Hematopoietic multipotent progenitor cell treated with erythropoietin and hydrocortisone succinate and interleukin-3 and kit ligand, for 15 days (in vitro differentiated cells): ENCODE results near the gene PDHX.
"Not testable (repeated sequence)": the region's sequence is repeated elsewhere in the genome, so short reads cannot be mapped to it uniquely, and the experiment has no call there.

Experiments
- DNase-seq: peaks from one replicate; pipeline ENCODE4 v3.0.0-alpha.2; 2015; ENCODE audit warnings: low spot score

The PDHX gene

DNA sequence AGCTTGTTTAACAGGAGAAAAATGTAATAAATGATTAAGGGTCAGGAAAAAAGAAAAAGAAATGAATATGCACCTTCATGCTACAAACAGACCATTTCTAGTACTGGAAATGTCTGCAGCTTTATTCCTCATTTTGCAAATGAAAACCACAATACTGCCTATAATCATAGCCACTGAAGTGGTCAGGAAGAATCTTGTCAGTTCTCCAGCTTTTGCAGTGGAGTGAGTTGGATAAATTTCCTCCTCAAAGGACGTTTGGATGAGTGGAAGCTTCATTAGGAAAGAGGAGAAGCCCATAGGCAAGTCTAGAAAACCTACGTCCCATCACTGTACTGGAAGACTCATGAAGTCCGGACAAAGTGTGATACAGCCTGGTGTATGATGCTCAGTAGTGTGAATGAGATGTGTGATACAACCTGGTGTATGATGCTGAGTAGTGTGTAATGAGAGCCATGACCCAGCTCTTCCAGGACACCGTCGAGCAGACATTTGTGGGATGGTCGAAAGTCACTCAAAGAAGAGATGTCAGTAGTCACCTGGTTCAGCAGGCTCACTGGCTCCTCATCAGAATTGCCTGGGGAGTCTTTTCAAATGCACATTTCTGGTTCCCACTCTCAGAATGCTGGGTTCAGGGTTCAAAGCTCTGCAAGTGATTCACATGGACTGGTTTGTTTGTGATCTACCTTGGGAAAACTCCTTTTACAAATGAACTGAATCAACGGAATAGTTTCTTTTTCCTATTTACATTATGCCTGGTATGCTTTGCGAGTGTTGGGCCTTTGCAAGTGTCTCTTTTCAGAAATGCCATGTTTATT lies 101.3 kb downstream of the PDHX start:
- DNase-seq = no peak

- DNase-seq = no peak
These were observed 105.2 kb downstream of the PDHX start for GRCh38 chr11:35021589-35021988.

DNA sequence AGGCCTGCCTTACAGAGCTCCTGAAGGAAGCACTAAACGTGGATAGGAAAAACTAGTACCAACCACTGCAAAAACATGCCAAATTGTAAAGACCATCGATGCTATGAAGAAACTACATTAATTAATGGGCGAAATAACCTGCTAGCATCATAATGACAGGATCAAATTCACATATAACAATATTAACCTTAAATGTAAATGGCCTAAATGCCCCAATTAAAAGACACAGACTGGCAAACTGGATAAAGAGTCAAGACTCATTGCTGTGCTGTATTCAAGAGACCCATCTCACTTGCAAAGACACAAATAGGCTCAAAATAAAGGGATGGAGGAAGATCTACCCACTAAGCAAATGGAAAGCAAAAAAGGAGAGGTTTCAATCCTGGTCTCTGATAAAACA lies 107.5 kb downstream of the PDHX start:
- not testable (repeated sequence) for DNase-seq

GRCh38 chr11:35028007-35028406 lies 111.6 kb downstream of the PDHX start:
- not testable (repeated sequence) for DNase-seq

DNA sequence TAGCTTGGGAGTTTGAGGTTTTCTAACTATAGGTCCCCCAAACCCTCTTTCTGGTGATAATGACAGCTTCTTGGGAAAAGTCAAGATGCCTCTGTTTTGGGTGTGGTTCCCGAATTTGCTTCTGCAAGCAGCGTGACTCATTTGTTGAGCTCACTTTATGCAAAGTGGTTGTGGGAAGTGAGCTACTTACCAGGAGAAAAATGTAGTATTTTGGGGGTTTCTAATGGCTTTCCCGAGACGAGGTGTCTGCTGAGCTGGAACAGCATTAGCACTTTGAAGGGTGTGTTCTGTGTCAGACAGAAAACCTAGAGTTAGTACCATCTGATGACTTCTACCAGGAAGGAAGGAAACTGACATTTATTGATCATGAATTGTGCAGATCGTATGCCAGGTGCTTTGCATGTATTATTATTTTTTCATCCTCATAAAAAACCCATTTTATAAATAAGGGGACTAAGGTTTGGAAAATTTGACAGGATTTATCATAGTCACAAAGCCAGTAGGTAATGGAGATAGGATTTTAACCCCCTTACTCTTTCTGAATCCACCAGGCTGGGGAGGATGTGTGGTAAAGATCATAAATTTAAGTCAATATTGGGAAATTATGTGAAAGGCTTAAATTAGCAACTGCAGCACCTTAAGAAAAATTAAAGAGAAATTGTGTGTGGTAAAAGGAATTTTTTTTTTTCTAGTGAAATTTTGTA lies 113.7 kb downstream of the PDHX start:
- DNase-seq = peak; percentile 19

DNA sequence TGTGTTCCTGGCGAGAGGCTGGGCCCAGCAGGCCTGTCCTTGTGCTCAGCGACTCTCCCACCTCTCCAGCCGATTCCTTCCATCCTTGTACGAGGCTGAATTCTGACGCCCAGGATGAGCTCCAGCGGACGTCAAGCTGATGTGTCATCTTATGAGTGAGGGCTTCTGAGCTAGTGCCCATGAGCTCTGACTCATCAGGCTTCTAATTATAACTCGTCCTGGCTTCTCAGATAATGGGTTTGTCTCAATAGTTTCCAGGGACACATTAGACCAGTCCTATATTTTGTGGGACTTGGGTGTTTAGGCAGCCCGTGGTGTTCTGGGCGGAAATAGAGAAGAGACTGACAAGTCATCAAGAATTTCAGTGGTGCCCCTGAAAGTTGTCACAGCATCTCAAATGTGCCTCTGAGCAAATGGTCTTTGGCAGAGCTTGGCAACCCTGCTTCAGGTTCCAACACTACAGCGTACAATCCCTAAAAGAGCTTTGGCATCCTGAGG lies 114.3 kb downstream of the PDHX start:
- peak; percentile 22 for DNase-seq

DNA sequence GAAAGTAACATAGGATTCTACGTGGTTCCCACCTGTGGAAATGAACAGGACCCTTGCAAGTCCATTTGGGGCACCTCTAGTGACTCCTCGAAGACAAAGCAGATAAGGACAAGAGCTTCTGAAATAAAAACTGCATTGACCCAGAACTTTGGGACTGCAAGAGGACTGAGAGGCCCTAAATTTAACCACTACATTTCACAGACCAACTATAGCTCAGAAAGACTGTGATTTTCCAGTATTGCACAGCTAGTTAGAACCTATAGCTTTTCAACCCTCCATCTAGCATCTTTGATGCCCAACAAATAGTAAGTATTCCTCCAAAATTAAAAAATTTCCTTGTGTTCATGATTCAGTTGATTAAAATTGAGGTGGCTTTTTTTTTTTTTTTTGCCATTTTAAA lies 114.9 kb downstream of the PDHX start:
- DNase-seq = no peak

GRCh38 chr11:35031867-35032266 lies 115.4 kb downstream of the PDHX start:
- DNase-seq = no peak

GRCh38 chr11:35033011-35033410 lies 116.6 kb downstream of the PDHX start:
- no peak for DNase-seq

DNA sequence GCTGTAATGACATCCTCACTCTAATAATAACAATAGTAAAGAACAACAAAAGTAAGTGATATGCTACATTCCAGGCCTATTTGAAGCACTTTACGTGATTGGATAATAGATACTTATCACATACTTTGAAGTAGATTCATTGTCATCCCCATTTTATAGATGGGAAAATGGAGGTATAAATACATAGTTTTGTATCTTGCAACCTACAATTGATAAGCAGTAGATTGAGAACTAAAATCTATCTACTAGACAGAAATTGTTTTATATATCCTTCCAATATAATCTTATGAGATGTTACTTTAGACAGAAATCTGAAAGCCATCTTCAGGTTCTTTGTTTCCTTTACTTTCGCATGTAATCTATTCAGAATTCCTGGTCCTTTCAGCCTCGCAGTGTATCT lies 118.0 kb downstream of the PDHX start:
- no peak for DNase-seq

- no peak for DNase-seq
These were observed 119.5 kb downstream of the PDHX start for GRCh38 chr11:35035894-35036408.

DNA sequence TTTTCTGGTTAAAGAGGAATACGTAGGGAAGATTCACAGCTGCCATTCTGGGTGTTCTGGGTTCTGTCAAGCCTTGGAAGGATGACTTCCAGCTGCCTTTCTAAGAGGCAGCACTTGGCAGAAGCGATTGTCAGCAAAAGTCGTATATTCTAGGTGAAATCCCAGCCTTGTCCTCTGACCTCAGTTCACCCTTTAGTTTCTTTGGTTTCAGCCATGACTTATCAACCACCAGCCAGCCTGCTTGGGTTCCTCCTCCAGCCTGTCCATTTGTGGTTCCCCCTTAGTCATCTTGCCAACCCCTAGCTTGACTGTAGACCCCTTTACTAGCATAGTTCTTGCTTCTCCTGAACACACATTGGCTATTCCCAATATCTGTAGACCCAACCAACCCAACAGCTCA lies 120.2 kb downstream of the PDHX start:
- DNase-seq = no peak

- no peak for DNase-seq
These were observed 122.0 kb downstream of the PDHX start for GRCh38 chr11:35038211-35038928.

DNA sequence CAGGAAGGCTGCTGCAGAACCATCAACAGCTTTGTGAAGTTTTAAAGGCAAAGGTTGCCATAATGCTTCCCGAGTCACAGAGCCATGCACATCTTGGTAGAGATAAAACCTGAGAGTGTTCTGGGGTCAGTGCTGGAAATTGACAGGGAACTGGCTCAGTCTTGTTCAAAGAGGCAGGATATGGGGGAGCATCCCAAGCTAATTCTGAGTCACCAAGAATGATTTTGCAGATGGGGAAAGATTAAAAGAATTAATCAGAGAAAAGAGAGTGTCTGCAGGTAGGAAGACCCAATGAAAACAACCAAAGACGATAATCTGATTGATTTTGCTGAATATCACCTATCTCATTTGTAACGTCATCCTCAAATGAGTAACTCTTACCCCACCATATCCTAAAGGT lies 122.7 kb downstream of the PDHX start:
- no peak for DNase-seq

DNA sequence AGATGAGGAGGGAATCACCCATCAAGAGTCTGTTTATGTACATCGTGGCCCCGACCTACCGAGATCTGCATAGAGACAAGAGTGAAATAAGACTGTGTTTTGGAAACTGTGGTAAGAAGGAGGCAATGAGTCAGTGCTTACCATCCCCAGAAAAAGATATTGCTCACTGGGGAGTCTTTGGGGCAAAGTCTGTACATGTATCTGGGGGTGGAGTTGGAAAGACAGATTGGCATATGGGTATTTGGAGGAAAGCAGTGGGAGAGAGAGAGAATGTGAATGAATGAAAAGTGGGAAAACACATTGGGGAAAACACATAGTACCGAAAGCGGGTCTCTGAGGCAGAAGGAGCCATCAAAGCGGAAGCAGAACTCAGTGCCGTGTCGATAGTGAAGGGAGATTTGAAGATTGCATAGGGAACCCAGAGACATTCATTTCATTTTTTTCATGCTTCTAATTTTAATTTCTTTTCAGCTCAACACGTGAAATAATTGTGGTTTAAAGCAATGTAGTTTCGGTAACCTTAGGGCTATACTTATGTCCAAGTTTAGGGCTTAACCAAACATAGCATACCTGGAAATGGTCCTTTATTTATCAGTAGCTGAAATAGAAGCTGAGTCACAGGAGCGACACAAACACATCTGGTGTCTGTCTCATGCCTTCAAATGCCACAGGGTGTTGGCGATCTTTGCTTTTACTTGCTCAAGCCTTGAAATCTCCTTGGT lies 124.0 kb downstream of the PDHX start:
- no peak for DNase-seq

DNA sequence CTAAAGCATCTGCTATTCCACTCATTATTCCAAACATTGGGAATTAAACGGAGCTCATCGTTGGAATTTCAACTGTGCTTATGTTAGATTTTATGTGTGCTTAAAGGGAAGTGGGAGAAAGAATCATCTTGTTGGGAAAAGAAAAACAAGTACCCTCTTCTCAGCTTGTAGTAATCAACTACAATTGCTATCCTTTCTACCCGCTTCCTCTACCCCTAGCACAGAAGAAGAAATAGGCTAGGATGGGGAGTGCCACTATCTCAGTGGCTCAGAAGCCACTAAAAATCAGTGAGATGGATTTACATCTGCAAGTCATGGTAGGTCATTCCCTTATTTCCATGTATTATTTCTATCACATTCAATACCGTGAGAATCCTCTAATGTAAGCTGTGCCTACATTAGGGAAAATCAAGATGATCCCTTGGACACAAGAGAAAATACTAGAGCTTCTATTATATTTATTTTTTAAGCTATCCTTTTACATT lies 124.7 kb downstream of the PDHX start:
- no peak for DNase-seq

DNA sequence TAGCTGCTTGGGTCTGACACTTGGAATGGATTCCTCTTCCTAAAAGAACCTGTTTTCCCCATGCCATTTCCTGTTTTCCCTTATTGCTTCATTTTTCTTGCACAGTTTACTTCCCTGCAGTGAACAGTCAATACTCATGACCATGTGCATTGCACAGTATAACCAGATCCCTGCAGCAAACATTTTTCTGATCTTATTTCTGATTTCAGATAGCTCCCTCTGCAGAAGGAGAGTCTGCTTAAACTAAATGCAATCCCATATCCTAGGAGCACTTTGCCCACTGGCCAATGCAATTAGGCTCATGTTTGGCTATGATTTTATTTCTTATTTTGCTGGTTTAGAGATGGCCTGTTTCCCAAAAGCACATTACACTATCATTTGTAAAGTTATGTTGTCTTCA lies 125.8 kb downstream of the PDHX start:
- no peak for DNase-seq

DNA sequence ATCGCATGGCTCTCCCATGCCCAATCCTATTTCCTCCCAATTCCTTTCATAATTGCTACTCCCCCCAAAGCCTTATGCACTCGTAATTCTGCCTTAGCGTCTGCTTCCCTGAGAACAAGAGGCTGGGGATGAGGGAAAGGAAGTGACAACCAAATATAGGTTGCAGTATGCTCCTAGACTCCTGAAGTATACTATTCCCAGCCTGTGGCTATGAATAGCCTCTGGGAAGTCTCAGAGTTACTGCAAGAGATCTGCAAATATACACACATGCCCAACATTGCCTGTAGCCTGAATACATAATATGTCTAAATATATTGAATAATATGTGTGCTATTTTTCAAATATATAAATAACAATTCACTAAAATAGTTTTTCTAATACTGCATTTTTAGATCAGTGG lies 126.5 kb downstream of the PDHX start:
- DNase-seq = no peak

GRCh38 chr11:35043936-35044335 lies 127.5 kb downstream of the PDHX start:
- DNase-seq = no peak

DNA sequence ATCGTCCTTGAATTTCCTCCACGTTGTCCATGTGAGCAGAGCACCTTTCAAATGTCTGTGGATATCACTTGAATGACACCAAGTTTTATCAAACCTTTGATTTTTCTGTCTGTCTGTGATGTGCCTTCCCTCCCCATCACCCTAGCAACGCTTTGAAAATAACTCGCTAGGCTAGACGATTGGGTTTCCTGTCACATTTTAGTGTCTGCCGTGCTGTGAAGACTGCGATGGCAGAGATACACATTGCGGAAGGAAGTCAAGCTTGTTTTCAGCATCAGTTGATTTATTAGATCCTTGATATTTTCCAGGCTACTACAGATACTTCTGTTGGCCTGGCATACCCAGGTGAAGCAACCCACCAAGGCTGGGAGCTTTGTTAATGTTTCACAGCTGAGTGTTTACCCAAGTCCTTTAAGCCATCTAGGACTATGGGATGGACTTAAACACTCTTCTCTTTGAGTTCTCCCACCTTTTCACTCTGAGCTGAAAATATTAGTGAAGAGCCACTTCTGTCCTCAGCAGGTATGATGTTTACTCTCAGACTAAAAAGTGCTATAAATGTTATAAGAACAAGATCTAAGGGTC lies 128.9 kb downstream of the PDHX start:
- DNase-seq = no peak
